ENCODE data around the gene OTUB2.

OTUB2 gene

DNA sequence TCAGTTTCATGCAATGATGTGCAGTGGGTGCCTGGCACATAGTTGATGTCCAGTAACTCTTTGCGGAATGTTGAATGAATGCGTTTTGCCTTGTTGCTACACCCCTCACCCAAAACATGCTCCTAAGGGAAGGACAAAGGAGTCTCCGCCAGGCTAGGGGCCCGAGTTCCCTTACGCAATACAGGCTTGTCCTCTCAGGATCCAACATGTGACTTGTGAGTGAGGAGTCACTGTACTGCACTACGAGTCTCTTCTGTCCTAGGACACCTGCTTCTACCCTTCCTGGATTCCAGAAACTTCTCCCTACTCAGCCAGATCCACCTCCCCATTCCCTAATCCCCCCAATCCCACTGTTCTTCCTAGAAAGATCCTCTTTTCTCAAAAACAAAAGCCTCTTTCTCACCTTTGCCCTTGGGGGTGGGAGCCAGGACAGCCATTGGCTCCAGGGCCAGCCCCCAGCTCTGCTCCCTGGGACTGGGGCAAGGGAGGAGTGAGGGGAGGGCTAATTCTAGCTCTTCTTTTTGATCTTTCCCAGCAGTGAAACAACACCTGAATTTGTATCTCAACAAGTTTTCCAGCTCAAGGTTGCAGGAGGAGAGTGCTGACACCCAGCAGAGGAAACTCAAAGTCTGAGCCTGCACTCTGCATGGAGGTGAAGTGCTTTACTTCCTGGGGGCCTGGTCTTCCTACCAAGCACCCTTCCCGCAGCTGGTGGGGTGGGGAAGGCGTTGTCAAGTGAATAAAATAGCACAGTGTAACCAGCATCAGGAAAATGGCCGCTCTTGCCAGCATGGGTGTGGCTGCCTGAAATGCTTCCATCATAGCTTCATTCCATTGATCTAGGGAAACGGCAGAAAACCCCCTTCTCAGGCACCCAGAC, 3.4 kb upstream of the OTUB2 start:
- DNase-seq, result no peak

- no peak for DNase-seq
Measured at GRCh38 chr14:94024549-94024948, 1.6 kb upstream of the OTUB2 start.

DNA sequence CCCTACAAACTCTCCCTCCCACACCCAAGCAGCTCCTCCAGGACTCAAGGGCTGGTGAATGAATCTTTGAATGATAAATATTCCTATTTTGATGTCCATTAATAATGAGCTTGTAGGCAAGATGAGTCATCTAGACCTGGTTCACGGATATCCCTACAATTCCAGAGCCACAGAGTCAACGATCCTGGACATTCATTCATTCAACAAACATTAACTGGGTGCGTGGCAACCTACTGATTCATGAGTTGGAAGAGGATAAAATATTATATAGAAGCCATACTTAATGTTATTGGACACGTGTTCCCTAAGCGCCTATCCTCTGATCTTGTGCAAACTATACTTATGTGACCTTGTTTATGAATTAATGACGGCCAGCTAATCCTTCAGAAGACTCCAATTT, 420 bp upstream of the OTUB2 start:
- DNase-seq, result no peak

DNA sequence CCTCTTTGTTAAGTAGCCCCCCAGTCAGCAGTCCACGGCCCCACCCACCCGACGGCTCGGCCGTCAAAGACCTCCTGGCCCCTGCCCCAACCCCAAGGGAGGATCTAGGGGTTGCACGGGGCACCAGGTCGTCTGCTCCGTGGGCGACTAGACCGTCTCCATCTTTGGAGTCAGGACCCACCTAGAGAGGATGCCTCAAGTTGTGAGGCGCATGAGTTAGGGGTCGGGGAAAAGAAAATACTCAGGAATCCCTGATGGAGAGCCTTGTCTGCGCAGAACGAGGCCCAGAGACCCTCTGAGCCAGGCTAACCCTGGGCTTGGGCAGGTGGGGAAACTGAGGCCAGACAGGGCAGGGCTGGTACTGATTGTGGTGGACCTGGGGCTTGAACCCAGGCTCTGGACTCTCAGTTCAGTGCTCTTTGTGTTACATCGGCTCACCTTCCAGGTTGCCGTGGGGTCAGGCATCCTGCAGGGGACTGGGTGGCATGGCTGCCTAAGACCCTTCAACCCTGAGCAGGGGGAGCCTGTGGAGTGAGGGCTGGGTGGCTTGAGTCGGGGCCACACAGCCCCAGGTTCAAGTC, 839 bp downstream of the OTUB2 start:
- DNase-seq, result no peak

- no peak for DNase-seq
Measured at GRCh38 chr14:94027566-94028449, 1.7 kb downstream of the OTUB2 start.

DNA sequence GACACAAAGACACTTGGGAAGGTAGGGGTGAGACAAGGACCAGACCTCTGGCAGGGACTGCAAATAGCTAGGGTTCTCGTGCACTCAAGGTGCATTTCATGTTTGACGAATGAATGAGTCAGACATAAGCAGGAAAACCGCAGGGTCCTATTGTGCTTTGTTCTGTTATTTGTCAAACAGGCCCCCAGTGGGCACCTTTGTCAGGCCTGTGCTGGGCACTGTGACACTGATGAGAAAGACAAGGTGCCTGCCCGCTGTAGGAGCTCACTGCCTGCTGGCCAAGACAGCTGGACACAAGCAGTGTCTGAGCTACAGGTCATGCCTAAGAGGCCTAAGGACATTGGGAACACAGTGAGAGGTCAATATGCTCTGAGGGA, 2.3 kb downstream of the OTUB2 start:
- DNase-seq, result no peak

GRCh38 chr14:94029265-94029664, 3.1 kb downstream of the OTUB2 start:
- DNase-seq, result no peak

- no peak for DNase-seq
Measured at GRCh38 chr14:94029671-94030203, 3.6 kb downstream of the OTUB2 start.

GRCh38 chr14:94030571-94030970, 4.4 kb downstream of the OTUB2 start:
- DNase-seq, result no peak

- no peak for DNase-seq
Measured at GRCh38 chr14:94031161-94031882, 5.2 kb downstream of the OTUB2 start.

- no peak for DNase-seq
Measured at GRCh38 chr14:94031883-94032279, 5.7 kb downstream of the OTUB2 start.

DNA sequence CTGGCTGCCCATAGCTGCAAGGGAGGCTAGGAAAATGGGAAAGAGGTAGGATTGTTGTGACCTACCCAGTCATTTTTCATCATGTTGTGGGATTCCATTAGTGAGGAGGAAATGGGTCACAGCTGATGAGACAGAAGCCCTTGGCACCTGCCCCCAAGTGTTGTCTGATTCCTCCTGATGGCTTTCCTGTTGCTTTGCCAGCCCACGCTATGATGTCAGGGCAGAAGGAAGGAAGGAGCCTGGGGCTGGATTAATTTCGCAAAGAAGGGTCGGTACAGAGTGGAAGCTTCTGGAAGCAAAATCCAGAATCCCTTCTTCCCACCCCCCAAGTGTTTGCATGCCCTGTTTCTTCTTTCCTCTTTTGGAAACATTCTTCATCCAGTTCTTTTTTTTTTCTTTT, 8.7 kb downstream of the OTUB2 start:
- DNase-seq, result no peak

DNA sequence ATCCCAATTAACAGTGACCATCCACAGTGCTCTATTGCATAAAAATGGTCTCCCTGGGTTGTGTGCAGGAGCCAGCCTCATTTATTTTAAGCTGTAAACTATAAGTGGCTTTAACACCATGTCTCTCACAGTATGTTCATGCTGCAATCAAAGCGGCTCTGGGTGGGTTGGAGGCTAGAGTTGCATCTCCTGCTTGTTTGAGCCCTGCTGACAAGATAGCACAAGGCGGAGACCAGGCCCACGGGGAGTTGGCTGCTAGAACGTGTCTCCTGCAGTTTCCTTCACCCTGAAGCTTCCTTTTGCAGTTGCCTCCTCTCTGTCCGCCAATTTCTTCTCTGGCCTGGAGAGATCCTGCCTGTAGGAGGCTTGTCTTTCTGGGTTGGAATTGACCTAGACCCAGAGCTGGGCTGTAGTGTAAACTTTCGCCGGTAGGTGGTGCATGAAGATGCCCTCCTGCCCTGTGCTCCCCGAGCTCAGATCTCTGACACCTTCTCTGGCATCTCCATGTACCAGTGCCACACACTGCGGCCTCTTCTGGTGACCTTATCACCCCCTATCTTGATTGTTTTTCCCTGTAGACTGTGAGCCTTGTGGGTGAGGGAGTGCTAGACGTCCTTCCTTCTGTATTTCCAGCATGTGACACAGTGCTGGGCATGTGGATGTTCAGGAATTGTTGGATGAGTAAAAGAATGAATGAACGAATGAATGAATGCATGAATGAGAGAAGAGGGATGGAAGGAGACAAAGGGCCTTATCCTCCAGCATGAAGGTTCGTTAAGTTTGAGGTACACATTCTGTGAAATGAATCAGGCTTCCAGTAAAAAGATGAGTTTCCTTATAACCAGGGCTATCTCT, 10.4 kb downstream of the OTUB2 start:
- DNase-seq, result no peak

GRCh38 chr14:94037954-94038353, 11.8 kb downstream of the OTUB2 start:
- DNase-seq, result no peak

GRCh38 chr14:94038510-94038909, 12.4 kb downstream of the OTUB2 start:
- DNase-seq, result no peak

DNA sequence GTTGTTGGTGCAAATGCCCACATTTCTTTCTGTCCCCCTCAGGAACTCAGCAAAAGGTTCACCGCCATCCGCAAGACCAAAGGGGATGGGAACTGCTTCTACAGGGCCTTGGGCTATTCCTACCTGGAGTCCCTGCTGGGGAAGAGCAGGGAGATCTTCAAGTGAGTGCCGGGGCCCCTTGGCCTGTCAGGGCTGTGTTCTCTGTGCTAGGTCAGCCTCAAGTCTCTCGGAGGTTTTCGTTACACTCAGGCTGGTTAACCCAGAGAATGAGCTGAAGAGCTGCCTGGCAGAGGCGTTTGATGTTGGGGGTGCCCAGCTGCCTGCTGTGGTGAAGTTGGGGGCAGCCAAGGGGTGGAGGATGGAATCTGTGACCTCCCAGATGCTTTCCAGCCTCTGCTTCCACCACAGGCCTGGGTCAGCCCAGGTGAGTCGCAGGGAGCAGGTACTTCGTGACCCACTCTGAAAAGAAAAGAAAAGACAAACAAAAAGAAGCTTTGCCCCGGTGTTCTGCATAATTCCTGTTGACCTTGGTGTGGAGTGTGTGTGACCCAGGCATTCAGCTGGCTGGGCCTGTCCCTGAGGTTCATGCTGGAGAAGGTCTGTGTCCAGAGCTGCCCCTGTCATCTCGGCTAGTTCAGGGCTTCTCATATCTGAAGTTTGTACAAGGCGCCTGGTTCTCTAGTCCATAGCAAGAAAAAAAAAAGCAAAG, 12.9 kb downstream of the OTUB2 start:
- no peak for DNase-seq

GRCh38 chr14:94040247-94040646, 14.1 kb downstream of the OTUB2 start:
- no peak for DNase-seq

DNA sequence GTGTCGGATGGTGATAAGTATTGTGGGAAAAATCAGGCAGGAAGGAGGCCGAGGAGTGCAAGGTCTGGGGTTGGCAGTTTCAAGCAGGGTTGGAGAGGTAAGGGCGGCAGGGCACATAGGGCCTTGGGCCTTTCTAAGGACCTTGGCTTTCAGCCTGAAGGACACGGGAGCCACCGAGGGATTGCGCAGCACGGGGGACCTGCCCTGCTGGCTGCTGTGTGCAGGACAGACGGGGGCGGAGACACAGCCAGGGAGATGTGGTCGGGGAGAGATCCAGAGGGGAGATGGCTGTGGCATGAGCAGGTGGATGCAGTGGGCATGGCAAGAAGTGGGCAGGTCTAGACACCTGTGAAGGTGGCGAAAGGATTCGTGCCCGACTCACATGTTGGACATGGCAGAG, 14.7 kb downstream of the OTUB2 start:
- no peak for DNase-seq

- DNase-seq, result no peak
Measured at GRCh38 chr14:94041551-94042346, 15.6 kb downstream of the OTUB2 start.

DNA sequence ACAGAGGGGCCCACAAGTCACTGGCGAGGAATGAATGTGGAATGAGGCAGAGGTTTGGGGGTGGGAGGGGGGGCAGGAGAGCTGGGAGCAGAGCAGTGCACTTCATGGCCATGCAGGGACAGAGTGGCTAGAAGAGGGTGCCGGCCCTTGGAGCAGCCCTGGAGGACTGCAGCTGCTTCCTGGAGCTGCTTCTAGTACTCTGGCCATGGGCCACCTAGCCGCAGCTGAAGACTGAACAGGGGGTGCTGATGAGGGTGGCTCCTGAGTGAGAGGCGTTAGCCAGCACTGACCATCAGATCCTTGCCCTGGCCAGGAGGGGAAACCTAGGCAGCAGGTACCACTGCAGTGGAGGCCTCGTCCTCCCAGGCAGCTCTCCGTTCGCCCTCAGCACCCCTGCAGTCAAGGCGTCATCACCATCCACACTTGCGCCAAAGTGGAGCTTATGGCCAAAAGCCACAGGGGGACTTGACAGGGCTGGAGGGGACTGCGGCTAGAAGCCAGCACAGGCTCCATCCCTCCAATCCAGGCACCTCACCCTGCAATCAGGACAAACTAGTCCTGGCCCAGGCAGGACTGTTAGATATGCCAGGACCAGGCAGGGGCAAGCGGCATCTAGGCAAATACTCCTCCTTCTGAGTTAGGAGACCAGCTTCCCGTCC, 16.4 kb downstream of the OTUB2 start:
- DNase-seq, result no peak
